ENCODE measurements around the gene ZCCHC24.

Gene ZCCHC24

DNA sequence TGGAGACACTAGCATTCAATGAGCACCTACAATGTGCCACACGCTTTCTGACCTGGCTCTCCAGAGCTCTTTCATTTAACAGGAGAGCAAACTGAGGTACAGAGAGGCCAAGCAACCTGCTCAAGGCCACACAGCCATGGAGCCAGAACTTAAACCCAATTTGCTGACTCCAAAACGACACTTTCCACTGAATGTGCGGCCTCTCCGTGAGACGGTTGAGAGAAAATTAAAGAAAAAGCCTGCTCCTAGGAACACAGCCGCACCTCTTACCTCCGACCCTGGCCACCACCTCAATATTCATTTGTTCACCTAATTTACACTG, 42.8 kb downstream of the ZCCHC24 start:
- TF ChIP-seq CTCF (conservative IDR thresholded peaks at IDR 0.05; ENCODE audit: low read depth, low read length) = no peak
- no peak for DNase-seq (ENCODE audit: low read depth)
- H3K4me3 ChIP-seq (ENCODE audit: low read depth, low read length) = no peak overlapping the region

GRCh38 chr10:79401015-79401921, 44.2 kb downstream of the ZCCHC24 start:
- no peak for TF ChIP-seq CTCF (conservative IDR thresholded peaks at IDR 0.05; ENCODE audit: low read depth, low read length)
- DNase-seq (ENCODE audit: low read depth) = peak; percentile 95
- H3K4me3 ChIP-seq (ENCODE audit: low read depth, low read length) = no peak overlapping the region

DNA sequence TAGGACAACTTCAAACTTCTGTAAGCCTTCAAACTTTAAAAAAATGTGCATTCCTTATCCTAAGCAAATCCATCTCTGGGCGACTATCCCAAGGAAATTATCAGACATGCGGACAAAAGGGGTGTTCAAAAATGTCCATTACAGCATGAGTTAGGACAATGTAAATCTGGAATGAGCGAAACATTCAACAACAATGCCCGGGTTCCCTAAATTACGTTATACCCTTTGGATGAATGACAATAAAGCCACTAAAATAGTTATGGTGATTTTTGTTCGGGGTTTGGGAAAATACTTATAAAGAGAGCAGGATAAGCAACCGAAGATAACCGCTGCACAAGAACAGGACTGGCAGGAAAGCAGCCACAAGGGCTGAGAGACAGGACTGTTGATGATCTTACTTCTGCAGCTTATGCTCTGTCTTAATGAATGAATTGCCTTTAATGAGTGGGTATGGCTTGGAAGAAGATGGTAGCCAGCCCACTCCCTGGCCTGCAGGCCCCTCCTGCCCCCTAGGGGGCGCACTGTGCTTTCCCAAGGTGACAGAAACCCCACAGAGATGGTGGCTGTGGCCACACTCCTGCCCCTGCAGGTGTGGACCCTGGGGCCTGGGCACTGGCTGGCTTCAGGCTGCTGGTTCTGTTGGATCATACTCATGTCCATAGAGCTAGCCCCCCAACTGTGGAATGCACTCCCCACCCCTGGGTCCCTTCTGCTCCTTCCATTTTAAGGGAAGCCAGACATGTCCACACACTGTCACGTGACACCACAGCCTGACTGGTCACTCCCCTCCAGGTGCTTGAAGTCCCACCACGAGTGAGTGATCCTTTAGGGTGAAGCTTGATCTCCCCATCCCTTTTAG, 45.0 kb downstream of the ZCCHC24 start:
- H3K4me3 ChIP-seq (ENCODE audit: low read depth, low read length) = no peak overlapping the region
- peak; percentile 48 for DNase-seq (ENCODE audit: low read depth)
- TF ChIP-seq CTCF (conservative IDR thresholded peaks at IDR 0.05; ENCODE audit: low read depth, low read length) = peak; percentile 75

- no peak for TF ChIP-seq CTCF (conservative IDR thresholded peaks at IDR 0.05; ENCODE audit: low read depth, low read length)
- DNase-seq (ENCODE audit: low read depth) = peak; percentile 99
- peak overlapping the region; percentile 21 for H3K4me3 ChIP-seq (ENCODE audit: low read depth, low read length)
These were observed 46.1 kb downstream of the ZCCHC24 start for GRCh38 chr10:79399223-79399831.

DNA sequence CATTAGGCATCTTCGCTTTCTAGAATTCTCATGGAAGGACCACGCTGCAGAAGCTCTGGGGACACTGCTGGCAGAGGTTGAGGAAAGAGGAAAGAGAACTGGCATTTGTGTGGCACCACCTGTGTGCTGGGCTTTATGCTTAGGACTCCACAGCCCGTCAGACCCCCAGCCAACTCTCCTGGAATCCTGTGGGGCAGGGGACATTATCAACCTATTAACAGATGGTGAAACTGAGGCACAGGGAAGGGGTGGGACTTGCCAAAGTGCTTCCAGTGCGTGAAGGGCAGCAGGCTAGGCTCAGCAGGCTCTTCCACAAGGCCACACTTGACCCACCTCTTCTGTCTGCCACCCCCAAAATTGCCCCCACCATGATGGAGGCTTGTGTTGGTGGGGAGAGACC, 46.8 kb downstream of the ZCCHC24 start:
- no peak for TF ChIP-seq CTCF (conservative IDR thresholded peaks at IDR 0.05; ENCODE audit: low read depth, low read length)
- H3K4me3 ChIP-seq (ENCODE audit: low read depth, low read length) = no peak overlapping the region
- DNase-seq (ENCODE audit: low read depth) = no peak

- TF ChIP-seq CTCF (conservative IDR thresholded peaks at IDR 0.05; ENCODE audit: low read depth, low read length) = no peak
- DNase-seq (ENCODE audit: low read depth) = peak; percentile 60
- H3K4me3 ChIP-seq (ENCODE audit: low read depth, low read length) = no peak overlapping the region
These were observed 47.7 kb downstream of the ZCCHC24 start for GRCh38 chr10:79397575-79398303.

Data from choroid plexus epithelial cell (primary cell).